Activated CD4-positive, alpha-beta T cell treated with anti-CD3 and anti-CD28 coated beads, Interleukin-10, Interleukin-2, amounts not matched to agents 100 ng/mL and 50 ng/mL, durations not matched to agents 16 hours and 8 hours (primary cell): ENCODE data around the gene RAB11FIP2.
"Not testable (repeated sequence)": the region's sequence is repeated elsewhere in the genome, so short reads cannot be mapped to it uniquely, and the experiment has no call there.

Source experiments
- DNase-seq: peaks from one replicate; pipeline ENCODE4 v3.0.0-alpha.2; 2020

The RAB11FIP2 gene

GRCh38 chr10:118046395-118047156 lies at the start of gene RAB11FIP2:
Gene RAB11FIP2 (minus strand): TSS chr10:118046941. CDS start chr10:118046163, 778 bp downstream.
- DNase-seq = peak; percentile 96

- no peak for DNase-seq
Observed at GRCh38 chr10:118096022-118096421, 49.3 kb upstream of the RAB11FIP2 start.

GRCh38 chr10:118092209-118092608 lies 45.5 kb upstream of the RAB11FIP2 start:
- no peak for DNase-seq

GRCh38 chr10:118080817-118081216 lies 34.1 kb upstream of the RAB11FIP2 start:
- no peak for DNase-seq

- DNase-seq = no peak
Observed at GRCh38 chr10:118076705-118077104, 30.0 kb upstream of the RAB11FIP2 start.

- DNase-seq = no peak
Observed at GRCh38 chr10:118072840-118073239, 26.1 kb upstream of the RAB11FIP2 start.

GRCh38 chr10:118067389-118067788 lies 20.6 kb upstream of the RAB11FIP2 start:
- DNase-seq = not testable (repeated sequence)

- no peak for DNase-seq
Observed at GRCh38 chr10:118062798-118063238, 16.1 kb upstream of the RAB11FIP2 start.

GRCh38 chr10:118058371-118058770 lies 11.6 kb upstream of the RAB11FIP2 start:
- no peak for DNase-seq

GRCh38 chr10:118057361-118057760 lies 10.6 kb upstream of the RAB11FIP2 start:
- DNase-seq = no peak

- no peak for DNase-seq
Observed at GRCh38 chr10:118054383-118054782, 7.6 kb upstream of the RAB11FIP2 start.

GRCh38 chr10:118052816-118053215 lies 6.1 kb upstream of the RAB11FIP2 start:
- no peak for DNase-seq

GRCh38 chr10:118047880-118048279 lies 1.1 kb upstream of the RAB11FIP2 start:
- DNase-seq = no peak

- no peak for DNase-seq
Observed at GRCh38 chr10:118047157-118047719, 497 bp upstream of the RAB11FIP2 start.

GRCh38 chr10:118045837-118046394 lies 825 bp downstream of the RAB11FIP2 start:
- DNase-seq = peak; percentile 40

GRCh38 chr10:118045158-118045836 lies 1.4 kb downstream of the RAB11FIP2 start:
- DNase-seq = no peak

GRCh38 chr10:118042827-118043242 lies 3.9 kb downstream of the RAB11FIP2 start:
- no peak for DNase-seq

GRCh38 chr10:118042336-118042735 lies 4.4 kb downstream of the RAB11FIP2 start:
- DNase-seq = no peak

GRCh38 chr10:118041316-118041715 lies 5.4 kb downstream of the RAB11FIP2 start:
- DNase-seq = no peak

GRCh38 chr10:118036281-118036875 lies 10.4 kb downstream of the RAB11FIP2 start:
- no peak for DNase-seq

GRCh38 chr10:118035354-118036005 lies 11.3 kb downstream of the RAB11FIP2 start:
- no peak for DNase-seq

GRCh38 chr10:118034791-118035261 lies 11.9 kb downstream of the RAB11FIP2 start:
- no peak for DNase-seq
